ENCODE results near the gene PPP2R2D. TPM values are rescaled to one million over a fixed set of nuclear protein-coding genes. Genes with fewer than 3 reads are reported as not detected.
A peak's percentile ranks its signal among the peaks of the same experiment; 100 is the strongest.

Gene PPP2R2D
- total RNA-seq, 2 donors from 2014 or later: 35.5 to 37.5 TPM

DNA sequence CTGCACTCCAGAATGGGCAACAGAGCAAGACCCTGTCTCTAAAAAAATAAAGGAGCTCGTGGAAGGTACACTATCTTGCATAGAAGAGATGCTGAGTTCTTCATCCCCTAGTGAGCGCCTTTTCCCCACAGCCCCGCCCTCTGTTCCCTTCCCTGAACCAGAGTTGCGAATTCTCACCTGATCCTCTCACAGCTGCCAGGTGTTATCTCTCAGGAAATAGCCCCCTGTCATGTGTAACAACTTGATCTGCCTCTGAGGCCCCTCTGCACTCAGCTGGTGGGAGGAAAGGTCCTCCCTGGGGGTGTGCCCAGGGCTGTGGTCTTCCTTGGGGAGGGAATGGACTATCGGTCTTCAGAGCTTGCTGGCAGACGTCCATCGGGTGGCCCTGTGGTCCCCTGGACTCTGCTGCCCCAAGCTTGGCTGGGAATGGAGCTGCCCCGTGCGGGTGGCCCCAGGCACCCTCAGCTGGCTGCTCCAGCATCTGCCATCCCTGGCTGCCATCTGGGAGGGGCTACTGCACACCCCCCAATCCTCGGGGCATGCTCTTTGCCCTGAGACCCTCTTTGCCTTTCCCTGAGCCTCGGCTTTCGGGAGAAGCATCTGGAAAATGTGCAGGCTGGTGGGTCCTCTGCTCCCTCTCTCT lies 102.6 kb downstream of the PPP2R2D start:
- Mint-ChIP-seq H3K4me3 (no peak overlapping the region), H3K9me3 (peaks cover 36% of the 10 kb centered on the region), H3K4me1 (peaks cover 38% of the 10 kb centered on the region), H3K27me3 (ENCODE audit: insufficient read depth) (no peaks in the 10 kb centered on the region), H3K36me3 (ENCODE audit: low read depth) (peaks cover 5% of the 10 kb centered on the region), H3K27ac (peak overlapping the region; percentile 81)
- 75% methylated on average over 7 to 12 of the region's 12 CpGs for WGBS, 2 experiments (ENCODE audit: insufficient coverage in 1 of 2, insufficient read length in 1 of 2)
- TF ChIP-seq, protein P1, sequence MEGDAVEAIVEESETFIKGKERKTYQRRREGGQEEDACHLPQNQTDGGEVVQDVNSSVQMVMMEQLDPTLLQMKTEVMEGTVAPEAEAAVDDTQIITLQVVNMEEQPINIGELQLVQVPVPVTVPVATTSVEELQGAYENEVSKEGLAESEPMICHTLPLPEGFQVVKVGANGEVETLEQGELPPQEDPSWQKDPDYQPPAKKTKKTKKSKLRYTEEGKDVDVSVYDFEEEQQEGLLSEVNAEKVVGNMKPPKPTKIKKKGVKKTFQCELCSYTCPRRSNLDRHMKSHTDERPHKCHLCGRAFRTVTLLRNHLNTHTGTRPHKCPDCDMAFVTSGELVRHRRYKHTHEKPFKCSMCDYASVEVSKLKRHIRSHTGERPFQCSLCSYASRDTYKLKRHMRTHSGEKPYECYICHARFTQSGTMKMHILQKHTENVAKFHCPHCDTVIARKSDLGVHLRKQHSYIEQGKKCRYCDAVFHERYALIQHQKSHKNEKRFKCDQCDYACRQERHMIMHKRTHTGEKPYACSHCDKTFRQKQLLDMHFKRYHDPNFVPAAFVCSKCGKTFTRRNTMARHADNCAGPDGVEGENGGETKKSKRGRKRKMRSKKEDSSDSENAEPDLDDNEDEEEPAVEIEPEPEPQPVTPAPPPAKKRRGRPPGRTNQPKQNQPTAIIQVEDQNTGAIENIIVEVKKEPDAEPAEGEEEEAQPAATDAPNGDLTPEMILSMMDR (conservative IDR thresholded peaks at IDR 0.05): no peak
- H3K4me3 ChIP-seq (ENCODE audit: low read length): peak overlapping the region; percentile 56
- DNase-seq: peak; percentile 86
- peaks cover 14% of the 10 kb centered on the region for H3K4me1 ChIP-seq (ENCODE audit: control insufficient read depth, insufficient read depth, low read length)
- no peaks in the 10 kb centered on the region for H3K27me3 ChIP-seq (ENCODE audit: control insufficient read depth, insufficient read depth, low read length, poor library complexity, severe bottlenecking)
- H3K36me3 ChIP-seq (ENCODE audit: control insufficient read depth, insufficient read depth, low read length): no peaks in the 10 kb centered on the region
- H3K9ac ChIP-seq (ENCODE audit: extremely low read depth, low read length, poor library complexity, severe bottlenecking): peak overlapping the region; percentile 60
- no peak overlapping the region for H3K27ac ChIP-seq (ENCODE audit: low read depth, low read length)
- H3K9me3 ChIP-seq (ENCODE audit: control insufficient read depth, low read length): peaks cover 17% of the 10 kb centered on the region

DNA sequence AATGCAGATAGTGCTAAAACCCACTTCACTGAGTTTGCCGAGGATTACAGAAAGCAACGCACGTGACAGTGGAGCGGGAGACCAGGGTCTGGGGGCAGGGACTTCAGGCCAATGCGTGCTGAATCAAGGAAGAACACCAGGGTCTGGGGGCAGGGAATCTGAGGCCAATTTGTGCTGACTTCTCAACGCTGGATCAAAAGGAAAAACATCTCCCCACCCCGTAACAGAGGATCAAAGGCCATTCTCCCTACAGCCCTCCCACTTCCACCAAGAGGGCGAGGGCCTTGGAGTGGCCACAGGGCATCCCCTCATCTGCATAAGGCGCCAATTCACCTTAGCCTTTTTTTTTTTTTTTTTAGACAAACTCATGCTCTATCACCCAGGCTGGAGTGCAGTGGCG lies 103.2 kb downstream of the PPP2R2D start:
- TF ChIP-seq, protein P1 (conservative IDR thresholded peaks at IDR 0.05): no peak
- peaks cover 17% of the 10 kb centered on the region for H3K9me3 ChIP-seq (ENCODE audit: control insufficient read depth, low read length)
- H3K27ac ChIP-seq (ENCODE audit: low read depth, low read length): no peak overlapping the region
- H3K4me1 Mint-ChIP-seq: peaks cover 34% of the 10 kb centered on the region
- H3K36me3 ChIP-seq (ENCODE audit: control insufficient read depth, insufficient read depth, low read length): no peaks in the 10 kb centered on the region
- peaks cover 36% of the 10 kb centered on the region for H3K9me3 Mint-ChIP-seq
- no peaks in the 10 kb centered on the region for H3K27me3 ChIP-seq (ENCODE audit: control insufficient read depth, insufficient read depth, low read length, poor library complexity, severe bottlenecking)
- peak overlapping the region; percentile 56 for H3K4me3 ChIP-seq (ENCODE audit: low read length)
- H3K36me3 Mint-ChIP-seq (ENCODE audit: low read depth): peaks cover 5% of the 10 kb centered on the region
- H3K27ac Mint-ChIP-seq: peak overlapping the region; percentile 17
- DNase-seq: no peak
- no peak overlapping the region for H3K9ac ChIP-seq (ENCODE audit: extremely low read depth, low read length, poor library complexity, severe bottlenecking)
- no peaks in the 10 kb centered on the region for H3K27me3 Mint-ChIP-seq (ENCODE audit: insufficient read depth)
- 84 to 87% methylated on average over 8 to 10 of the region's 10 CpGs for WGBS, 2 experiments (ENCODE audit: insufficient coverage in 1 of 2, insufficient read length in 1 of 2)
- peaks cover 7% of the 10 kb centered on the region for H3K4me1 ChIP-seq (ENCODE audit: control insufficient read depth, insufficient read depth, low read length)
- H3K4me3 Mint-ChIP-seq: no peak overlapping the region

DNA sequence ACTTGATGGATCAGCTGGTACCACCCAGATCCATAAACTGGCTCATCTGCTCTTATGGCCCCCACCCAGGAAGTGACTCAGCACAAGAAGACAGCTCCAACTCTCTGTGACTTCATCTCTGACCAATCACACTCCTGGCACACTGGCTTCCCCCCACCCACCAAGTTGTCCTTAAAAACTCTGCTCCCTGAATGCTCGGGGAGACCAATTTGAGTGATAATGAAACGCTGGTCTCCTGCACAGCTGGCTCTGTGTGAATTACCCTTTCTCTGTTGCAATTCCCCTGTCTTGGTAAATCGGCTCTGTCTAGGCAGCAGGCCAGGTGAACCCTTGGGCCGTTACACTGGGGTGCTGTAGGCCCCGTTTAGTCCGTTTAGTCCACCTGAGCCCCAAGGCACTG lies 104.3 kb downstream of the PPP2R2D start:
- no peak for DNase-seq
- peaks cover 5% of the 10 kb centered on the region for H3K36me3 Mint-ChIP-seq (ENCODE audit: low read depth)
- Histone ChIP-seq H3K4me1 (ENCODE audit: control insufficient read depth, insufficient read depth, low read length) (peaks cover 10% of the 10 kb centered on the region), H3K9ac (ENCODE audit: extremely low read depth, low read length, poor library complexity, severe bottlenecking) (no peak overlapping the region), H3K9me3 (ENCODE audit: control insufficient read depth, low read length) (peaks cover 17% of the 10 kb centered on the region), H3K36me3 (ENCODE audit: control insufficient read depth, insufficient read depth, low read length) (no peaks in the 10 kb centered on the region), H3K27ac (ENCODE audit: low read depth, low read length) (no peak overlapping the region), H3K4me3 (ENCODE audit: low read length) (peak overlapping the region; percentile 34), H3K27me3 (ENCODE audit: control insufficient read depth, insufficient read depth, low read length, poor library complexity, severe bottlenecking) (no peaks in the 10 kb centered on the region)
- H3K4me3 Mint-ChIP-seq: no peak overlapping the region
- 93 to 94% methylated on average over 4 to 6 of the region's 6 CpGs for WGBS, 2 experiments (ENCODE audit: insufficient coverage in 1 of 2, insufficient read length in 1 of 2)
- peaks cover 37% of the 10 kb centered on the region for H3K4me1 Mint-ChIP-seq
- no peak overlapping the region for H3K27ac Mint-ChIP-seq
- TF ChIP-seq, protein P1 (conservative IDR thresholded peaks at IDR 0.05): no peak
- peaks cover 36% of the 10 kb centered on the region for H3K9me3 Mint-ChIP-seq
- H3K27me3 Mint-ChIP-seq (ENCODE audit: insufficient read depth): no peaks in the 10 kb centered on the region

All from endodermal cell (in vitro differentiated cells).